HG03575 (cell line): ENCODE measurements around the gene ATAD2B.

Source experiments
- ATAC-seq: cut with Tn5 transposase; IDR thresholded peaks from one replicate; pipeline ENCODE4 v1.9.1; 2021; ENCODE audit not compliant: unreplicated experiment, insufficient number of reproducible peaks, low FRiP score; ENCODE audit errors: extremely low read depth

Gene ATAD2B

DNA sequence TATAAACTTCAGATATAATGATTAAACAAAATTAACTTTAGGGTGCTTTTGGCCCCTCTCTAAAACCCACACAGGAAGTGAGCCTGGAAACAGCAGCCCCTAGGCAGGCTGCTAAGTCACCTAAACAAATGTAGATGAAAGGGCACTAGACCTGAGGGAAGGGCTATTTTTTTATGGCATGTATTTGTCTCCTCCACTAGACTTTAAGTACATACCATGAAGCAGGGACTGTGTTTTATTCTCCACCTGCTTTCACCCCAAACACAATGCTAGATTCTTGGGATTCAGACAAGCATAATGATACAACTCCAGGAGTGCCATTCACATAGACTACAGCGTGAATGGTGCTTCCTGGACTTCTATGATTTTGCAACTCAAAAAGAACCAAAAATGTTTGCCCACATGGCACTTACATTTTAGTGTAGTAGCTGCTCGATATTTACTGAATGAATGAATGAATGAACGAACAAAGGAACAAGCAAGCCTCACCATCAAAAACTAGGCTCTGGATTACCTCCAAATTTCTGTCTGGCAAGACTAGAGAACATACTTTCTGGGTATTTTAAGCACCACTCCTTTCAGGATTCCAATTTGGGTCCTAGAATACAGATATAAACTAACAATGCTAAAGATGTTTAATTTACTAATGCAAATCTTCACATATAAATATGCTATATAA, 10.1 kb downstream of the ATAD2B start:
- no peak for ATAC-seq

GRCh38 chr2:23915327-23915726, 11.6 kb downstream of the ATAD2B start:
- no peak for ATAC-seq

DNA sequence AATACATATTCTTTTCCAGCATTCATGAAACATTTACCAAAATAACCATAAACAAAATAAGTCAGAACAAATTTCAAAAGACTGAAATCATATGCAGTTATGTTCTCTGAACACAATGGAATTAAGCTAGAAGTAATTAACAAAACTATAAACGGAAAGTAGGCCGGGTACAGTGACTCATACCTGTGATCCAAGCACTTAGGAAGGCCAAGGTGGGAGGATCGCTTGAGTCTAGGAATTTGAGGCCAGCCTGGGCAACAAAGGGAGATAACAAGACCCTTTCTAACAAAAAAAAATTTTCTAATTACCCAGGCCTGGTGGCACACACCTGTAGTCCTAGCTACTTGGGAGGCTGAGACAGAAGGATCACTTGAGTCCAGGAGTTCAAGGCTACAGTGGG, 14.9 kb downstream of the ATAD2B start:
- ATAC-seq = no peak

- no peak for ATAC-seq
Observed at GRCh38 chr2:23905155-23905554, 21.8 kb downstream of the ATAD2B start.

GRCh38 chr2:23904692-23905091, 22.2 kb downstream of the ATAD2B start:
- no peak for ATAC-seq

DNA sequence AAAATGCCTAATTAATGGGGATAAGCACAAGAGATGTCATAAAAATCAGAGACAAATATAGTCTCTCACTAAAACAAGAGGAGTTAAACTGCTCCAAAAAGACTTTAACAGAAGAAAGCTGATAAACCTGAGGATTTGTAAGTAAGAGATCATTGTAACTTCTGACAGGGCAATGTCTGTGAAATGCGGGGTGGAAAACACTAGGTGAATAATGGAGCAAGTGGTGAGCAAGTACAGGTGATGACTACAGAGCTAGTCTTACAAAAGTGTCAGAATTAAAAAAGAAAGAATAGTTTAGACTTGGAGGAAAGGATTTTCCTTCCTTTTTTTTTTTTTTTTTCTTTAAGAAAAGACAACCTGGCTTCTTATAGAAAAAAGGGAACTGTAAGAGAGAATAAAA, 22.7 kb downstream of the ATAD2B start:
- no peak for ATAC-seq

DNA sequence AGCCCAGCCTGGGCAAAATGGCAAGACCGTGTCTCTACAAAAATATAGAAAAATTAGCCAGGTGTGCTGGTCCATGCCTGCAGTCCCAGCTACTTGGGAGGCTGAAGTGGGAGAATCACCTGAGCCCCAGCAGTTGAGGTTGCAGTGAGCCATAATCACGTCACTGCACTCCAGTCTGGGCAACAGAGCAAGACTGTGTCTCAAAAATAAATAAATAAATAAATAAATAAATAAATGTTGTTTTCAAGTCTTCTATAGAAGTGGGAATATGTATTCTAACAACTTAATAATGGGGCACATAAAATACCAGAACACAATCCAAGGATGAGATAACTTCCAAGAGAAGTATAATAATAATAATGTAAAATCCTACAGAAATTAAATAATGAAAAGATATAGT, 23.9 kb downstream of the ATAD2B start:
- no peak for ATAC-seq

- no peak for ATAC-seq
Observed at GRCh38 chr2:23901966-23902846, 24.7 kb downstream of the ATAD2B start.

DNA sequence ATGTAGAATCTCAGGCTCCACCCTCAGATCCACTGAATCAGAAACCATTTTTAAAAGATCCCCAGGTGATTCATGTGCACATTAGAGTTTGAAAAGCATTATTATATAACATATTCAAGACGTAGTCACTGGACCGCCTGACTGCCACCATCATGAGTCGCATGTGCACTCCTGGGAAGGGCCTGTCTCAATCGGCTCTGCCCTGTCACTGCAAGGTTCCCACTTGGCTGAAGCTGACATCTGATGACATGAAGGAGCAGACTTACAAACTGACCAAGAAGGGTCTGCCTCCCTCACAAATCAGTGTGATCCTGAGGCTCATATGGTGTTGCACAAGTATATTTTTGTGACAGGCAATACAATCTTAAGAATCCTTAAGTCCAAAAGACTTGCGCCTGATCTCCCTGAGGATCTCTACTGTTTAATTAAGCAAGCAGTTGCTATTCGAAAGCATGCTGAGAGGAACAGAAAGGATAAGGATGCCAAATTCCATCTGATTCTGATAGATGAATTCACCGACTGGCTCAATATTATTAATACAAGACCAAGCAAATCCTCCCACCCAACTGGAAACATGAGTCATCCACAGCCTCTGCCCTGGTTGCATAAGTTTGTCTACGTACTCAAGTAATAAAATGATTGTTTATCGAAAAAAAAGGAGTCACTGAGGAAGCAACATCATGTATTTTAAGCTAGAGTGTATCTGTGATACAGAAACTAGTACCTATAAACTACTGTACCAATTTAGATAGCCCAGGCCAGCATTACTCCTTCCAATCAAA, 26.2 kb downstream of the ATAD2B start:
- no peak for ATAC-seq

GRCh38 chr2:23900133-23900532, 26.8 kb downstream of the ATAD2B start:
- ATAC-seq = no peak

GRCh38 chr2:23871206-23871605, 55.7 kb downstream of the ATAD2B start:
- ATAC-seq = no peak

- ATAC-seq = no peak
Observed at GRCh38 chr2:23867449-23867848, 59.5 kb downstream of the ATAD2B start.

DNA sequence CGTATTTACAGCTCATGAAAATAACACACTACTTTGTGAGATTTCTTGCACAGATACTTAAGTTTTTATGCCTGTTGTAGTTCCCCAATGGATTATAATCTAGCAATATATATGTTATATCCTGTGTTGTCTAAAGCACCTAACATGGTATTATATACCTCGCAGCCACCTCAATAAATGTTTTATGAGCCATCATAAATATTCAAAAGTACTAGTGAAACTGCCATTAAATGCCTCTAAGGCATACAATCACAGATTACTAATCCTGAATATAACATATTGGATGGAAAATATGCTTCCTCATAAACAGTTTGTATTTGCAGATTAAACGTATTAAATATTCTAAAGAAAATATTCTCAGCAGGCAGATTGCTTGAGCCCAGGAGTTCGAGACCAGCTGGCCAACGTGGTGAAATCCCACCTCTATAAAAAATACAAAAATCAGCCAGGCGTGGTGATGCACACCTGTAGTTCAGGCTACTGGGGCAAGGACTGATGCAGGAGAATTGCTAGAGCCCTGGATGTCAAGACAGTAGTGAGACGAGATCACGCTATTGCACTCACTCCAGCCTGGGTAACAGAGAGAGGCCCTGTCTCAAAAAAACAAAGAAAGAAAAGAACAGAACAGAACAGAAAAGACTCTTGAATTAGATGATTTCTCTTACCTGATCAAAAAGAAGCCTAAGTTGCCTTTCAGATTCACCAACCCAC, 64.1 kb downstream of the ATAD2B start:
- no peak for ATAC-seq

DNA sequence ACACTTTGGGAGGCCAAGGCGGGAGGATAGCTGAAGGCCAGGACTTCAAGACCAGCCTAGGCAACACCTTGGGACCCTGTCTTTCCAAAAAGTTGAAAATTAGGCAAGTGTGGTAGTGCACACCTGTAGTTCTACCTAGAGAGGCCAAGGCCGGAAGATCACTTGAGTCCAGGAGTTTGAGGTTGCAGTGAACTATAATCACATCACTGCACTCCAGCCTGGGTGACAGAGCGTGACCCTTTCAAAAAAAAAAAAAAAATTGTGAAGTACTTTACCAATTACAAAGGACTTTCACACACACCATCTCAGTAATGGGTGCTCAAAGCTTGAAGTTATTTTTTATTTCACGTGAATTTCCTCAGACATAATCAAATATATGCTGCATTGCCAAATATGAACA, 65.0 kb downstream of the ATAD2B start:
- no peak for ATAC-seq

- no peak for ATAC-seq
Observed at GRCh38 chr2:23859983-23860382, 66.9 kb downstream of the ATAD2B start.

DNA sequence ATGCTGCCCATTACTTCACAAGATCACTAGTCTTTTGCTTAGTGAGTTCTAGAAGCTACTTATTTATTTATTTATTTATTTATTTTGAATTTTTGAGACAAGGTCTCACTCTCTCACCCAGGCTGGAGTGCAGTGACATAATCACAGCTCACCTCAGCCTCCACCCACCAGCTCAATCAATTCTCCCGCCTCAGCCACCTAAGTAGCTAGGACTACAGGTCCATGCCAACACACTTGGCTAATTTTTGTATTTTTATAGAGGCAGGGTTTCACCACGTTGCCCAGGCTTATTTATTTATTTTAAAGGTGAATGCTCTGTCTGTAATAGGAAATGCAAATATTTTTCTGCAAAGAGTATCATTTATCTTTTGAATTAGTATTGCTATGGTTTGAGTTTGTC, 67.7 kb downstream of the ATAD2B start:
- ATAC-seq = no peak

GRCh38 chr2:23850564-23851256, 76.2 kb downstream of the ATAD2B start:
- ATAC-seq = peak; percentile 56

GRCh38 chr2:23844905-23845304, 82.0 kb downstream of the ATAD2B start:
- ATAC-seq = no peak
